NCI-H446 treated with DMSO at 0.1 percent for 48 hours (cell line): ENCODE results near the gene MYO3A.
"Not testable (repeated sequence)": the region's sequence is repeated elsewhere in the genome, so short reads cannot be mapped to it uniquely, and the experiment has no call there.

Source experiments
- DNase-seq: peaks from one replicate; lab custom pipeline; 2025; lab: John Stamatoyannopoulos, UW

The MYO3A gene

GRCh38 chr10:25974897-25975459 lies 40.9 kb downstream of the MYO3A start:
- no peak for DNase-seq

- no peak for DNase-seq
Observed at GRCh38 chr10:25978771-25979170, 44.7 kb downstream of the MYO3A start.

GRCh38 chr10:25982107-25982506 lies 48.1 kb downstream of the MYO3A start:
- DNase-seq = no peak

- no peak for DNase-seq
Observed at GRCh38 chr10:25988583-25988982, 54.6 kb downstream of the MYO3A start.

- no peak for DNase-seq
Observed at GRCh38 chr10:25989951-25990350, 55.9 kb downstream of the MYO3A start.

- DNase-seq = no peak
Observed at GRCh38 chr10:25999295-25999981, 65.4 kb downstream of the MYO3A start.

GRCh38 chr10:26000971-26001370 lies 66.9 kb downstream of the MYO3A start:
- DNase-seq = no peak

- DNase-seq = not testable (repeated sequence)
Observed at GRCh38 chr10:26002466-26002865, 68.4 kb downstream of the MYO3A start.

- no peak for DNase-seq
Observed at GRCh38 chr10:26015092-26015491, 81.1 kb downstream of the MYO3A start.

- no peak for DNase-seq
Observed at GRCh38 chr10:26022831-26023230, 88.8 kb downstream of the MYO3A start.

- DNase-seq = no peak
Observed at GRCh38 chr10:26024303-26024702, 90.3 kb downstream of the MYO3A start.

GRCh38 chr10:26025523-26025922 lies 91.5 kb downstream of the MYO3A start:
- no peak for DNase-seq

- no peak for DNase-seq
Observed at GRCh38 chr10:26029858-26030257, 95.8 kb downstream of the MYO3A start.

- no peak for DNase-seq
Observed at GRCh38 chr10:26031300-26031699, 97.3 kb downstream of the MYO3A start.

GRCh38 chr10:26043469-26043868 lies 109.4 kb downstream of the MYO3A start:
- DNase-seq = no peak

GRCh38 chr10:26044141-26044749 lies 110.2 kb downstream of the MYO3A start:
- DNase-seq = no peak

- no peak for DNase-seq
Observed at GRCh38 chr10:26046073-26046700, 112.2 kb downstream of the MYO3A start.

GRCh38 chr10:26048756-26049155 lies 114.7 kb downstream of the MYO3A start:
- DNase-seq = no peak

- DNase-seq = no peak
Observed at GRCh38 chr10:26052326-26052725, 118.3 kb downstream of the MYO3A start.

- DNase-seq = no peak
Observed at GRCh38 chr10:26057466-26057865, 123.4 kb downstream of the MYO3A start.

GRCh38 chr10:26064106-26064505 lies 130.1 kb downstream of the MYO3A start:
- no peak for DNase-seq

GRCh38 chr10:26067680-26068079 lies 133.7 kb downstream of the MYO3A start:
- DNase-seq = no peak

- not testable (repeated sequence) for DNase-seq
Observed at GRCh38 chr10:26080971-26081370, 146.9 kb downstream of the MYO3A start.
